HG02938 (cell line): ENCODE measurements around the gene TMX4.
A peak's percentile ranks its signal among the peaks of the same experiment; 100 is the strongest.
"Not testable (repeated sequence)": the region's sequence is repeated elsewhere in the genome, so short reads cannot be mapped to it uniquely, and the experiment has no call there.

Experiments
- ATAC-seq: cut with Tn5 transposase; IDR thresholded peaks from one replicate; pipeline ENCODE4 v1.9.1; 2021; ENCODE audit warnings: mild to moderate bottlenecking, moderate library complexity; ENCODE audit not compliant: unreplicated experiment

Gene TMX4, protein sequence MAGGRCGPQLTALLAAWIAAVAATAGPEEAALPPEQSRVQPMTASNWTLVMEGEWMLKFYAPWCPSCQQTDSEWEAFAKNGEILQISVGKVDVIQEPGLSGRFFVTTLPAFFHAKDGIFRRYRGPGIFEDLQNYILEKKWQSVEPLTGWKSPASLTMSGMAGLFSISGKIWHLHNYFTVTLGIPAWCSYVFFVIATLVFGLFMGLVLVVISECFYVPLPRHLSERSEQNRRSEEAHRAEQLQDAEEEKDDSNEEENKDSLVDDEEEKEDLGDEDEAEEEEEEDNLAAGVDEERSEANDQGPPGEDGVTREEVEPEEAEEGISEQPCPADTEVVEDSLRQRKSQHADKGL

GRCh38 chr20:8019246-8019997, at the start of gene TMX4:
Gene TMX4 (minus strand): TSS chr20:8019761. CDS start chr20:8019613, 148 bp downstream.
- peak; percentile 85 for ATAC-seq

DNA sequence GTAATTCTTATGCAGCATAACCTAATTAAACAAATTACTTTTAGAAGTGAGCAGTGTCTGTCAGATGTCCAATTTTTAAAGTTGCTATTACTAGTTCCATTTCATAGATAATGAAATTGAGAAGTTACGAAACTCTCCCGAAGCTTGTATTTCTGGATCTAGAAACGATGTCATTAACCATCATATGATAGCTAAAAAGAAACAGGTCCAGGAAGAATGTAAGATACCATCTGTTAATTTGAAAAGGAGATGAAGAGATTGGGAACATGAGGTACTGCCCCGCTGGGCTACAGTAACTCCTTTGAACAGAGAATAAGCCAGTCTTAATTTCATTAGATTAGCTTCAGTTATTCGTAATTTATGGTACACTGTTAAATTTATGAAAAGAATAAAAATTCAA, 47.5 kb upstream of the TMX4 start:
- ATAC-seq = no peak

DNA sequence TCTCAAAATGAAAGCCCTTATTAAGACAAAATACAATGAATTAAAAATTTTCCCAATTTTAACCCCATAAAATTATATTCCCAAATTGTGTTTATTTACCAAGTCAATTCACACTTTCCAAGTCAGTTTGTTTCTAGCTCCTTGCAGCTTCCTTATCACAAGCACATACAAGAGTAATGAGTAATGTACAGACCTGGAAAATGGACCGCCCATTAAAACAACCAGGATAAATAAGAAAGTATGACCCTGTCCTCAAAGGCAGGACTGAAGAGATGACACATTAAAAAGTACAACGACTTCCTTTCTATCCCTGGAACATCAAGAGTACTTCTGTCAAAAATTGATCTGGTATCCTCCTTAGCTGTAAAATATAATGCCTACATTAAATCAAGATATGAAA, 47.1 kb upstream of the TMX4 start:
- no peak for ATAC-seq

- no peak for ATAC-seq
Measured at GRCh38 chr20:8065691-8066090, 46.1 kb upstream of the TMX4 start.

- no peak for ATAC-seq
Measured at GRCh38 chr20:8062756-8063155, 43.2 kb upstream of the TMX4 start.

- ATAC-seq = no peak
Measured at GRCh38 chr20:8061861-8062518, 42.4 kb upstream of the TMX4 start.

- no peak for ATAC-seq
Measured at GRCh38 chr20:8060977-8061376, 41.4 kb upstream of the TMX4 start.

- no peak for ATAC-seq
Measured at GRCh38 chr20:8057871-8058270, 38.3 kb upstream of the TMX4 start.

DNA sequence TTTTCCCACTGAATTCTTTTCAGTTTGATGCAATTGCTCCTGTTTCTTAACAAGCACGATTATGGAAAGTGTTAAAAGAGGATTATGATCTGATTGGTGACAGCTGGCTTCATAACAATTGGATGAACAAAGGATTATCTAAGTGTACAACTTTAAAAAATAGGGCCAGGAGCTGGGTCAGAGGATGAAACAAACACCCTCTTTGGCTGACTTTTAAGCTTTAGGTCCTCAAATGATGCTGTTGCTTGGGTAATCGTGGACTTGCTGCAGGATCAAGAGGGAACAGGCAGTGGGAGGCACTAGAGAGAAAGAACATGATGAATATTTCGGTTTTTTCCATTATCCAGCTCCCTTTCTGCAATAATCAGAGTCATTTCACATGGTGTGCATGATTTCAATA, 35.5 kb upstream of the TMX4 start:
- no peak for ATAC-seq

- no peak for ATAC-seq
Measured at GRCh38 chr20:8050157-8050837, 30.7 kb upstream of the TMX4 start.

DNA sequence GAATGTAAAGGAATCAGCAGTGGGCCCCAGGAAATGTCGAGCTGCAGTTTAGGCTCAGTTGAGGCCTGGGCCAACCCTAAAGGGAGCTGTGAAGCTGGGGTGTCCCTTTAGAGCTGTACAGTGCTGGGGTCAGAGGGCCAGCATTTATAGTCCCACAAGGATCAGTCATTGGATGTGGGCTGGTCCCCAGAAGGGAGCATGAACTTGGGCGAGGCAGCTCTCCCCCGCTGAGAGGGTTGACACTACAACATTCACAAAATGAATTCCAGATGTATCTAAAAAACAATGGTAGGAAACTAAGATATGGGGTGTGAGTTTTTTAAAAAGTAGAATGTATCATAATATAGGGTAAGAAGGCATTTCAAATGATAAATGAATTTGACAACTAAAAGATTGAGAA, 29.7 kb upstream of the TMX4 start:
- no peak for ATAC-seq

DNA sequence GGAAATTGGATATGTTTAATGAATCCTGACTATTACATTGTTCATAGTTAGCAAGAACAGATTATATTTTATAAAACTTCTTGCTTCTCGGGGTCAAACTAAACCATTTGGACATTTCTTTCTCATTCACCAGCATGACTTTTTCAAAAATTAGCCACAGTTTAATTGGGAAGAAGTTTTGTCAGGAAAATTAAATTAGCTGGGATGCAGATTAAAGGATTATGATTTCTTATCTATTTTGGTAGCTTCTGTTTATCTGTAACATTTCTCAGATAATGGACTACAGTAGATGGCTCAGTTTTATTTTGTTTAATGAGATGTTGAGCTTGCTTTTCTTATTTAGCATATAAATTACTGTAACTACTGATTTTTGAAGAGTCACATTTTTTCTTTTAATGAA, 26.4 kb upstream of the TMX4 start:
- ATAC-seq = no peak

DNA sequence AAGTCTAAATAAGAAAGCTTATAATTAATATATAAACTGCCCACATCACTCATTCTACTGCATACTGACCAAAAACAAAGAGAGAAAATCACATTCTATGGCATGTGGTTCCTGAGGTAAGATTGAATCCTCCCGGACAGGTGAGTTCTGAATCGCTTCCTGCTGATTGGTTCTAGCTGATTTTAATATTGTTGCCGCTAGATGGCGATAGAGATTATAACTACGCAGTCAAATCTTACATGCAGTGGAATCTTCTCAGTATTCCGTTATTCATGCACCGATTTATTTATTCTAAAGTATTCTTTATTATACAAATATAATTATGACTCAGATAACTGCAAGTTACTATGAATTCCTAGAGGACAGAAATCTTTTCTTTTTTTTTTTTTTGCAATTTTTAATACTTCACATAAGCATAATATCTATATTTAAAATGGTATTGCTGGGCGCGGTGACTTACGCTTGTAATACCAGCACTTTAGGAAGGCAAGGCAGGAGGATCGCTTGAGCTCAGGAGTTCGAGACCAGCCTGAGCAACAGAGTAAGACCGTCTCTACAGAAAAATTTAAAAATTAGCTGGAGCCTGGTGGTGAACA, 24.2 kb upstream of the TMX4 start:
- ATAC-seq = peak; percentile 90

- ATAC-seq = no peak
Measured at GRCh38 chr20:8039042-8039441, 19.5 kb upstream of the TMX4 start.

- ATAC-seq = no peak
Measured at GRCh38 chr20:8036771-8037170, 17.2 kb upstream of the TMX4 start.

DNA sequence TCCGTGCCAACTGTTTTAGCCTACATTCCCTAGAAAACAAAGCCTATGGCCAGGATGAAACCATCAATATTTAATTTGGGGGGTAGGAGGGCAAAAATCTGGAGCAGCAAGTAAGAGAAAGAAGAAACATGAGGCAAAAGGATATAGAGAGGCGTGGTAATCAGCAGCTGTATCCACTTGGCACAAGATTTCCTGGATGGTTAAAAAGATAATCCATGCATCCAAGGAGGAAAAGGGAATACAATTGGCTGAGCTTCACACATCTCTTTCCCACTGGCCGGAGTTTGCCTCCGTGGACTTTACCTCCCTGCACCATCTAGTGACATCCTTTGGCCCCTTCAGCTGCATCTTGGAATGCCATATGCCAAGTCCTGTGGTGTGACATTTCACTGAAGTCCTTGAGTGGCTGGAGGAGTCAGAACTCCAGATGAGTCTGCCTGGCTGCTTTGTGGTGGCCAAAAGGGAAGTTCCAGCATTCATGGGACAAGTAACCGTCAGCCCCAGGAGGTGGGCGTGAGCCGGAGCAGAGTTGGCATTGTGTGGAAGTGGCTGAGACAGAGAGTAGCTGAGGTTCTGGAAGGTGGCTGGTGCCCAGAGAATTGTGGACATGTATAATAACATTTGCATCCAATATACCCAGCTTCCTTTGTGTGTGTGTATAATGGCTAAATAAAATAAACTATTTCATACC, 13.7 kb upstream of the TMX4 start:
- no peak for ATAC-seq

DNA sequence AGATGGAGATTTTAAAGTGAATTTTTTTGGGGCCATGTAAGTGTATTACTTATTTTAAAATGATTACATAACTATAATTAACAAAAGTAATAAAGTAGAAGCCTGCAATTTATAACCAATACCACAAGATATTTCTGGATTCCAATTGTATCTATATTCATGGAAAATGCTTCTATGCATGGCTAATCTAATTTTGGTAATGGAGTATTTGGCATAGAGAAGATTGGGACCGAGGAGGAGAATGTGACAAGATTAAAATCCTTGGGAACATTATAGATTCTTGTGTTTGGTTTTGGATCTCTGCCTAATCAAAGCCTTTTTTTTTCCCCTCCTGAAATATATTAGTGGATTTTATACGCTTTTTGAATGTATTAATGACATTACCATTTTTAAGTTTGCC, 12.9 kb upstream of the TMX4 start:
- ATAC-seq = no peak

- ATAC-seq = not testable (repeated sequence)
Measured at GRCh38 chr20:8031539-8031938, 12.0 kb upstream of the TMX4 start.

DNA sequence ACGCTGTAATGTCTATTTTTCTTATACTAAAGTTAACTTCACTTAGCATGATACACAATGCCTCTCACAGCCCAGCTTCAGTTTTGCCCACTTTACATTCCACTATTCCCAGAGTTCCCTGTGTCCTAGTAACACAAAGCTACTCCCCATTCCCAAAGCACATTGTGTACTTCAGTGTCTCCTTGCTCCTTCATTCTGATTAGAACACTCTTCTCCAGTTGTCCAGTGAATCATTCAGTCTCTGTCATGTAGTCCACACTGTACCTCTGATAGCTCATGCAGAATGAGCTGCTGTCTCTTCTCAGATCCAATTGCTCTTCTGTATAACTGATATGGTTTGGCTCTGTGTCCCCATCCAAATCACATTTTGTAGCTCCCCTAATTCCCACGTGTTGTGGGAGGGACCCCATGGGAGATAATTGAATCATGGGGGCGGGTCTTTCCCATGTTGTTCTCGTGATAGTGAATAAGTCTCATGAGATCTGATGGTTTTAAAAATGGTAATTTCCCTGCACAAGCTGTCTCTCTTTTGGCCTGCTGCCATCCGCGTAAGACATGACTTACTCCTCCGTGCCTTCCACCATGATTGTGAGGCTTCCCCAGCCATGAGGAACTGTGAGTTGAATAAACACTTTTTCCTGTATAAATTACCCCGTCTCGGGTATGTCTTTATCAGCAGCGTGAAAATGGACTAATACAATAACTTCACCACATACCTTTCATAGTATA, 2.1 kb upstream of the TMX4 start:
- ATAC-seq = no peak
